Testis (tissue), 3 donors: Measurements from ENCODE around the gene HMGXB3. TPM values are rescaled to one million over a fixed set of nuclear protein-coding genes. Genes with fewer than 3 reads are reported as not detected.

Source experiments
- DNase-seq: peaks from one replicate; pipeline ENCODE4 v3.0.0-alpha.2; 2019
- H3K27ac ChIP-seq, 2 donors: fragments of 200-600 bp; sonication (generic); one replicate each; pipeline ENCODE4 v1.5.1; 2019
- H3K27me3 ChIP-seq: fragments of 200-600 bp; sonication (generic); one replicate; pipeline ENCODE4 v1.5.1; 2019
- H3K36me3 ChIP-seq: fragments of 200-600 bp; sonication (generic); one replicate; pipeline ENCODE4 v1.5.1; 2017; ENCODE audit warnings: low read depth; ENCODE audit errors: missing control alignments
- H3K4me1 ChIP-seq: fragments of 200-600 bp; sonication (generic); one replicate; pipeline ENCODE4 v1.5.1; 2019
- H3K4me3 ChIP-seq, 2 donors: fragments of 200-600 bp; sonication (generic); one replicate each; pipeline ENCODE4 v1.5.1; 2017 to 2019
- H3K9me3 ChIP-seq: fragments of 200-600 bp; sonication (generic); one replicate; pipeline ENCODE4 v1.5.1; 2017
- POLR2A ChIP-seq: fragments of 450-650 bp; IDR thresholded peaks from one replicate; pipeline ENCODE4 v1.6.1; 2017; ENCODE audit warnings: antibody characterized with exemption, mild to moderate bottlenecking, moderate library complexity
- WGBS, 2 donors: methylation state at CpG; one replicate each; pipeline ENCODE4 v1.1.5; 2018; 5-methylcytosine and 5-hydroxymethylcytosine counted together
- intact Hi-C: fragments of 100-400 bp; cut with DNase I; formaldehyde crosslinking; loops from one replicate; pipeline ENCODE4 v1.15.1; 2023; ENCODE audit warnings: low total_unique reads
- polyA plus RNA-seq: library from polyadenylated mRNA; stranded (reverse); fragments of 350-450 nt; fragmentation: Illumina TruSeq; extraction: RNeasy Lipid Tissue Mini Kit (QIAGEN cat#74804); gene quantifications from one replicate; pipeline ENCODE4 v1.2.3, GENCODE V29; 2014; ENCODE audit warnings: low read depth, low replicate concordance; ENCODE audit not compliant: insufficient read depth
- total RNA-seq, 2 donors: library from RNA; depleted of rRNA; stranded (reverse); fragments of >200 nt; gene quantifications; one replicate each; pipeline ENCODE4 v1.2.3, GENCODE V29; 2016
- TF ChIP-seq, protein P1 (sequence below), 3 experiments: fragments of 450-650 bp in 2 of 3; fragments of 200-600 bp in 1 of 3; sonication (generic) in 1 of 3; IDR thresholded peaks; one replicate each; pipeline ENCODE4 v1.5.1; 2016 to 2019; ENCODE audit warnings: antibody characterized with exemption in 3 of 3, mild to moderate bottlenecking in 2 of 3, moderate library complexity in 1 of 3

The HMGXB3 gene
- total and polyA plus RNA-seq, 3 donors from 2014 or later, result 33.5 to 72.5 (median 63.6) TPM

DNA sequence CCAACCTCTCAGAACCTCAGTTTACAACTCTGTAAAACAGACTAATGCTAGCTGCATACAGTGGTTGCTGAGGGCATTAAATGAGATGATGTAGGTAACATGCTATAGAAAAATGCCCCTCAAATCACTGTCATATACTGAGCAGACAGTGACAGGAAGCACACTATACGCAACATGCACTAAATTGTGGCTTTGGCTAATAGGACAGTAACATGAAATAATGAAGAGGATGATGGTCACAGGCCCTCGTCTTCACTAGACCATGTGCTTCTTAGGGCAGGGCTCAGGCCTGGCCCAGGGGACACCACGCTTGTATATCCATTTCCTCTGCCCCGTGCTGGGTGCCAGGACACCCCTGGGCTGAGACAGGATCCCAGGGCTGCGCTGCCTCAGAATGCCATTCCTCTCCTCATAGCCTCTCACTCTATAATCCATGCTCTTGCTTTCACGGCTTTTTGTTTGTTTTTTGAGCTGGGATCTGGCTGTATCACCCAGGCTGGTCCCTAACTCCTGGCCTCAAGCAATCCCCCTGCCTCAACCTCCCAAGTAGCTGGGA lies 66.9 kb downstream of the HMGXB3 start:
- WGBS, 2 donors, result 92 to 98% methylated on average over 6 of the region's 6 CpGs
- no peak overlapping the region for H3K4me3 ChIP-seq
- intact Hi-C loops, result no loop called here
- no peaks in the 10 kb centered on the region for H3K27me3 ChIP-seq
- no peak overlapping the region for H3K27ac ChIP-seq
- no peaks in the 10 kb centered on the region for H3K36me3 ChIP-seq
- H3K4me1 ChIP-seq, result no peaks in the 10 kb centered on the region
- TF ChIP-seq, protein P1, sequence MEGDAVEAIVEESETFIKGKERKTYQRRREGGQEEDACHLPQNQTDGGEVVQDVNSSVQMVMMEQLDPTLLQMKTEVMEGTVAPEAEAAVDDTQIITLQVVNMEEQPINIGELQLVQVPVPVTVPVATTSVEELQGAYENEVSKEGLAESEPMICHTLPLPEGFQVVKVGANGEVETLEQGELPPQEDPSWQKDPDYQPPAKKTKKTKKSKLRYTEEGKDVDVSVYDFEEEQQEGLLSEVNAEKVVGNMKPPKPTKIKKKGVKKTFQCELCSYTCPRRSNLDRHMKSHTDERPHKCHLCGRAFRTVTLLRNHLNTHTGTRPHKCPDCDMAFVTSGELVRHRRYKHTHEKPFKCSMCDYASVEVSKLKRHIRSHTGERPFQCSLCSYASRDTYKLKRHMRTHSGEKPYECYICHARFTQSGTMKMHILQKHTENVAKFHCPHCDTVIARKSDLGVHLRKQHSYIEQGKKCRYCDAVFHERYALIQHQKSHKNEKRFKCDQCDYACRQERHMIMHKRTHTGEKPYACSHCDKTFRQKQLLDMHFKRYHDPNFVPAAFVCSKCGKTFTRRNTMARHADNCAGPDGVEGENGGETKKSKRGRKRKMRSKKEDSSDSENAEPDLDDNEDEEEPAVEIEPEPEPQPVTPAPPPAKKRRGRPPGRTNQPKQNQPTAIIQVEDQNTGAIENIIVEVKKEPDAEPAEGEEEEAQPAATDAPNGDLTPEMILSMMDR (IDR thresholded peaks at IDR 0.05), result no peak
- no peak for TF ChIP-seq POLR2A
- no peaks in the 10 kb centered on the region for H3K9me3 ChIP-seq
- DNase-seq, result no peak

DNA sequence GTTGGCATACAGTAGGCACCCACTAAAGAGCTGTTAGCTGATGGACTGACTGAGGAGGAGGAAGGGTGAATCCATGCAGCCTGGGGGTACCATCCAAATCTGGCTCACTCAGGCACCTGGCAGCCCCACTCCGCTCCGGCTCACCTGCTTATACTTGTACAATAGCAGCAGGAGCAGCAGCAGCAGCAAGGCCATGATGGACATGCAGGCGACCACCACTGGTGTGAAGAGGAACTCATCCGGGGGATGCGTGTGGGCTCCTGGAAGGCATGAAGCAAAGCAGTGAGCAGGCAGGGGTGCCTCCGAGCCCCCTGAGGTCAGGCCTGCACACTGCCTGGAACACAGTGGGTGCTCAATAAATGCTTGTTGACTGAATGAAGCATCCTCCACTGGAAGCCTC lies 67.5 kb downstream of the HMGXB3 start:
- H3K4me1 ChIP-seq, result no peaks in the 10 kb centered on the region
- no peaks in the 10 kb centered on the region for H3K36me3 ChIP-seq
- H3K27me3 ChIP-seq, result no peaks in the 10 kb centered on the region
- no peak for DNase-seq
- TF ChIP-seq, protein P1 (IDR thresholded peaks at IDR 0.05), result no peak
- no peak for TF ChIP-seq POLR2A
- H3K27ac ChIP-seq, result no peak overlapping the region
- intact Hi-C loops, result no loop called here
- H3K4me3 ChIP-seq, result no peak overlapping the region
- H3K9me3 ChIP-seq, result no peaks in the 10 kb centered on the region
- WGBS, 2 donors, result 95 to 97% methylated on average over 6 of the region's 6 CpGs

DNA sequence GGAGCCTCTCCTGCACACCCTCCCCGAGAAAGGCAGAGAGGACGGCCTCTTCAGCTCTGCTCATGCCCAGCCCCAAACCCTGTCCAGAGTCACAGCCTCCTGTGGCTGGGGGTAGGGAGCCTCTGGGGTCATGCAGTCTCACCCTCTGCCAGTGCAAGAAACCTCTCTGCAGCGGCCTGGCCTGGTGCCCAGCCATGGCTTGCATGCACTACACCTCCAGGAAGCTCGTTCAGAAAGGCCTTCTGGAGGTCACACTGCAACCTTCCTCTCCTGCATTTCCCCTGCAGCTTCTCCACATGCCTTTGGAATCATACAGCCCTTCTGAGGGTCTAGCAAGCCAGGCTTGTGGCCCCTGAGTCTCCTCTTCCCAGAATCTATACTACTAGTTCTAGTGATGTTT lies 67.9 kb downstream of the HMGXB3 start:
- Histone ChIP-seq H3K9me3 (no peaks in the 10 kb centered on the region), H3K4me3 (no peak overlapping the region), H3K27ac (no peak overlapping the region), H3K27me3 (no peaks in the 10 kb centered on the region), H3K4me1 (no peaks in the 10 kb centered on the region), H3K36me3 (no peaks in the 10 kb centered on the region)
- TF ChIP-seq, protein P1 (IDR thresholded peaks at IDR 0.05), result no peak
- TF ChIP-seq POLR2A, result no peak
- intact Hi-C loops, result no loop called here
- DNase-seq, result no peak
- 69 to 90% methylated on average over 2 to 4 of the region's 4 CpGs for WGBS, 2 donors

DNA sequence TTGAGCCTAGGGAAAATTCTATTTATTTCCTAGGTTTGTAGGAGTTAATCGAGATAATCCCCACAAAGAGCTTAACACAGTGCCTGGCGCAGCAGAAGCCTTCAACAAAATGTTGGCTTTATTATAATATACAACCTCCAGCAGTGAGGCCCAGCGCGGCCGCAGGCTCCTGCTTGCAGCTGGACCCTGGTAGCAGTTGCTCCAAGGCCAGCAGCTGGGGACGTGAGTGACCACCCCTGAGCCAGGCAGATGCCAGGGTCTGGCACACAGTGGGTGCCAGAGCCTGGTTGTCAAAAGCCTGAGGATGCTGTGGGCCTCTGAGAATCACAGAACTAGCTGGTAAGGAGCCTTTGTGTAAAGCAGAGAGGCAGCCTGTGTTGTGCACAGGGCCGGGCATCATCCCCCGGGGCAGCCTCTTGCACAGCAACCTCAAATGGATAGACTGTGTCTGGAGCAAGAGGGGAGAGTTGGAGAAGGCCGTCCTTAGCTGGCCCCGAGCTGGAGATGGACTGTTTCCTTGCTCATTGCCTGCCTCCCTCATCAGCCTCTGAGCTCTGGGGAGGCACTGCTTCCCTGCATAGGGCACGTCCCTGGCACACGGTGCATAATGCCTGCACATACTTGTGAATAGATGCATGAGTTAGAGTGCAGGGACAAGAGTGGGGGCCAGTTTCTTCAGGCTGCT lies 68.6 kb downstream of the HMGXB3 start:
- H3K27ac ChIP-seq, result no peak overlapping the region

More for the DNA sequence above, 68.6 kb downstream of the HMGXB3 start:
- Histone ChIP-seq H3K9me3 (no peaks in the 10 kb centered on the region), H3K36me3 (no peaks in the 10 kb centered on the region), H3K4me3 (no peak overlapping the region), H3K4me1 (no peaks in the 10 kb centered on the region), H3K27me3 (no peaks in the 10 kb centered on the region)
- no peak for TF ChIP-seq POLR2A
- TF ChIP-seq, protein P1 (IDR thresholded peaks at IDR 0.05), result no peak
- intact Hi-C loops, result no loop called here
- no peak for DNase-seq
- 77 to 81% methylated on average over 12 of the region's 12 CpGs for WGBS, 2 donors
